ENCODE results near the gene TMEM100. TPM values are rescaled to one million over a fixed set of nuclear protein-coding genes. Genes with fewer than 3 reads are reported as not detected.

Gene TMEM100, protein sequence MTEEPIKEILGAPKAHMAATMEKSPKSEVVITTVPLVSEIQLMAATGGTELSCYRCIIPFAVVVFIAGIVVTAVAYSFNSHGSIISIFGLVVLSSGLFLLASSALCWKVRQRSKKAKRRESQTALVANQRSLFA
- polyA plus RNA-seq (ENCODE audit: insufficient read length in 4 of 4): 10 to 100 TPM; 62.3 to 88.6 (median 72.1) TPM

DNA sequence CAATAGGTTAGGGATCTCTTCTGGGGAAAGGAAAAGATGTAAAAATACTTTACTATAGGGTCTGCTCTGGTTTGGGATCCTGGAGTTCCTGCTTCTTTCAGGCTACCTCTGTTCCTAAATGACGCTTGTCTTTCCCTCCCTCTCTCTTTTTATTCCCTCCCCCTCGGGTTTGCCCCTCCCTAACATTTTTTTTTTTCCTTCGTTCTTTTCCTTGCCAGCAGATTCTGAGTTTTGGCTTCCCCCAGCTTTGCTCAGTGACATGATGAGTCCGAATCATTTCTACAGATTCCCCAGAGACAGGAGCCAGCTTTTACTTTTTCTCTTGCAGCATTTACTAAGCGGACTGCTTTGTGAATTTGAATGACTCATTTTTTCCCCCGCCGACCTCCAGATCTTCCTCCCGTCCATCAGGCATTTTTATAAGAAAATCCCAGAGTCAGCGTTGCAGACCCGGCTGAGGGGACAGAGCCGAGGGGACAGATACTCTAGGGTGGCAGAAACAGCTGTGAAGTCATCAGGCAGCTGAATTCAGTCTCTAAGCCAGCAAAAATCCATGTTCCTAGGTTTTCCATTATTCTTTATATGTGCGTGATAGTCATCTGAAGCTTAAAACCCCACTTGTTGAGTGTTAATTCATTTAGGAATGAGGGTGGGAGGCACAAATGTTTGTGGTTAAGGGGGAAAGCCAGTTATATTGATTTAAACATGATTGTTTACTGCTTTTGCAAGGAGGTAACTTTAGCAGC lies at the start of gene TMEM100:
Gene TMEM100, minus strand, starts transcription at position 123 of the 746 bp plus-strand sequence. CDS start 1,794 bp downstream, outside the sequence.
- DNase-seq (ENCODE audit: low read depth in 4 of 4, low spot score in 3 of 4): no peak

DNA sequence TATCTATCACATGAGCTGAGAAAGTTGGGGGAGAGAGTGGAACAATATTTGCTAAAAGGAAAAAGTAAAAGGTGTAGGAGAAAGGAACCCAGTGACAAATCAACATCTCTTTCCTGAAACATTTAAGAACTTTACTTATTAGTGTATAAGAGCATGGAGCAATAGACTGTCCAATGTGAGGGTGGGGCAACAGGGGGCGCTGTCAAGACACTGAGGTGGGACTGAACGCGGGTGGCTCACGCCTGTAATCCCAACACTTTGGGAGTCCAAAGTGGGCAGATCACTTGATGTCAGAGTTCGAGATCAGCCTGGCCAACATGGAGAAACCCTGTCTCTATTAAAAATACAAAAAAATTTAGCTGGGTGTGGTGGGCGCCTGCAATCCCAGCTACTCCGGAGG lies 49.4 kb upstream of the TMEM100 start:
- no peak for DNase-seq (ENCODE audit: low read depth in 4 of 4, low spot score in 3 of 4)

DNA sequence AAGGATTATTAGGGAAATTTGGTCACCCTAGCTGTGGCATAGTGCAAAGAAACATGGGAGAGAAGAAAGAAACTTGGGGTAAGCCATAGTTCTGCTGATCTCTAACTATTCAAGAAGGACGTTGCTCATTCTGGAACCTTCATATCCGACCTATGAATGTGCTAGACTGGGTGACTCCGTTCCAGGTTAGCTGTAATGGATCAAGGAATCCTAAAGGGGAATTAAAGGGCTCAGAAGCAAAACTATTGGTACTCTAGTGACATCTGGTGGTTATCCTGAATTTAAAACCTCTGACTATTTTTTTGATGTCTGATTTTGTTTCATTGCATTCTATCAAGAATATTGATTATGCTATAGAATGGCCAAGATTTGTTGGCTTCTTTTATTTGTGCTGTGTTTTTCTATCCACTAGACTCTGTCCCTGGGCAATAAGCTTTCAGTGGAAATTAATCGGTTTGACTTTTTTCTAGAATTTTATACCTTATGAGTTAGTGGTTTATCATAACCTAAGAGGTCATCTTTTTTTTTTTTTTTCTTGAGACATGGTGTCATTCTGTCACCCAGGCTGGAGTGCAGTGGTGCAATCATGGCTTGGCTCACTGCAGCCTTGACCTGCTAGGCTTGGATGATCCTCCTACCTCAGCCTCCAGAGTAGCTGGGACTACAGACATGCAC lies 47.7 kb upstream of the TMEM100 start:
- DNase-seq (ENCODE audit: low read depth in 4 of 4, low spot score in 3 of 4): no peak

DNA sequence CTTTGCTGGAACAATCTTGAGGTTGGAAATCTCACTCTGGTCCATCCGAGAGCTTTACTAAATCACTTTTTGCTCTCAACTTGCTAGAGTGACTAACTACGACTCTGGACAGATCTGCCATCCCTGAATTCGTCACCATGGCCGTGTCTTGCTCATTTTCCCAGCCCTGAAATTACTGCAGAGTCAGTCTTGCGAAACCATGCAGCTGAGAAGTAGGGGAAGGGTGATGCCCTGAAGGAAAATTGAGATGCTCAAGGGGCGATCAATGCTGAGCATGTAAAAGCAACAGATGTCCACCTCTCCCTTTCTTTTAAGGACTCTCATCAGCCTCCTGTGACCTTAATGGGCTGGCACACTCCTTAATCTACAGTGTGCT lies 46.9 kb upstream of the TMEM100 start:
- DNase-seq (ENCODE audit: low read depth in 4 of 4, low spot score in 3 of 4): no peak

DNA sequence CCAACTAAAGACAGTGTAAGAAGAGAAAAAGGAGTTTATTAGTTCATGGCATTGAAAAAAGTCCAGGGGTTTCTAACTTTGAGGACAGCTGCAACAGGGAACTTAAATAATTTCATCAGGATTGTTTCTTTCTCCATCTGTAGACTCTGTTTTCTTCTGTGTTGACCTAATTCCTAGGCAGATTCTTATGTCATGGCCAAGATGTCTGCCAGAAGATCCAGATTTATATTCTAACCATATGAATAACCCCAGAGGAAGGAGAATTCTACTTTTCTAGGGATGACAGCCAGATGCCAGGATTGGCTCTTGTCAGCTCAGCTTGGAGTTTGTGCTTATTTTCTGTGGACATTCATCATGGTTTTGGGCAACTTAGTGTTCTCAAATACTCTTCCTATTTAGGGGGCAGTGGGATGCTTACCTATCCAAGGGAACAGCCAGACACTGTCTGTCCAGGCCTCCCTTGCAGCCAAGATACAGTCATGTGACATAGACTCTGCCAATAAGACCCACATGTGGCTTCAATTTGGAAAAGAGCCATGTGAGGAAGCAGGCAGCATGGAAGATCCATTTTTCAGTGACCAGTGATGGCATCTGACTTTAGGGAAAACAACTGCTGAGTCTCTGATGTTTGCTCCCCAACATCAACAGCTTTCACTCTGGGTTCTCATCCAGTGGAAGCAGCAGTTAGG lies 46.4 kb upstream of the TMEM100 start:
- DNase-seq (ENCODE audit: low read depth in 4 of 4, low spot score in 3 of 4): no peak

DNA sequence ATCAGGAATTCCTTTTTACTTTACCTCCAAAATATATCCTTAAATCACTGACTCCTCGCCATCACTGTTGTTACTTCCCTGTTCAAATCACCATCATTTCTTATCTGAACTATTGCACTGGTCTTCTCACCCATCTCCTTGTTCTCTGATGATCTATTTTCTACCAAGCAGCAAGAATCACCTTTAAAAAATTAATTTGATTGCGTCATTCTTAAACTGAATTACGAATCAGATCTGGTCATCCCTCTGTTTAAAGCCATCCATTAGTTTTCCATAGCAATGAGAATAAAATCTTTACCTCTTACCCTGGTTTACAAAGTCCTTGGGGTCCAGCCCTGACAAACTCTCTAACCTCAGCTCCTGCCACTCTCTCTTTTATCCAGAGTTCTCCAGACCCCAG lies 42.8 kb upstream of the TMEM100 start:
- DNase-seq (ENCODE audit: low read depth in 4 of 4, low spot score in 3 of 4): no peak

DNA sequence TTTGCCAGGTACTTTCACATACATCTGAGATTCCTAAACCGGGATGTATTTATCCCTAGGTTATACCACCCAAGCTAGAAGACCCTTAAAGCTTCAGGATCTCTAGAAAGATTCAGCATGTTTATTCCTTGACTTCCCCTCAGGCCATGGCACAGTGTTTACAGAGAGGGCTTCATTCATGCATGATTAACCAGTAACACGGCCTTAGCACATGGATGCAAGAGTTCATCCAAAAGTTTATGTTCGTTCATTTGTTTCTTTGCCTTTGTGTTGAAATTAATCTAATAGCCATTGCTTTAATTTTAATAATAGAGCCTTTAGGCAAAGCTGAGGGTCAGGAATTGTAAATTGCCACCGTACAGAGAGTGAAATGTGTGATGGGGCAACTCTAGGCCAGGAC lies 41.9 kb upstream of the TMEM100 start:
- no peak for DNase-seq (ENCODE audit: low read depth in 4 of 4, low spot score in 3 of 4)

DNA sequence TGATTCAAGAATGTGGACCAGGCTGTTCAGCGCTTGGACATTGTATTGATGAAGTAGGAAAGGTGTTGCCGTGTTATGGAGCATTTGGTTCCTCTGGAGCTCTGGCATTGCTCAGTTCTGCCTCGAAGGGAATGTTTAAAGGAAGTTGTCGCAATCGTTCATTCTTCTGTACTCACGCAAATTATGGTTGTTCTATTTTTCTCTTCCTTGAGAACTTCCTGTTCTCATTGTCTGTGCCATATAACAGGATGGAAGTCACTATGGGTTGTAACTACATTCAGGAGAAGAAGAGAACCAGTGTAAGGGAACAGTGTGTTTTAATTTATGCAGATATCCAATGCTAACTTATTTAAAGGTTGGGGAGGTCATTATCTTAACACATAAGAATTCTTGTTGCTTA lies 41.2 kb upstream of the TMEM100 start:
- no peak for DNase-seq (ENCODE audit: low read depth in 4 of 4, low spot score in 3 of 4)

DNA sequence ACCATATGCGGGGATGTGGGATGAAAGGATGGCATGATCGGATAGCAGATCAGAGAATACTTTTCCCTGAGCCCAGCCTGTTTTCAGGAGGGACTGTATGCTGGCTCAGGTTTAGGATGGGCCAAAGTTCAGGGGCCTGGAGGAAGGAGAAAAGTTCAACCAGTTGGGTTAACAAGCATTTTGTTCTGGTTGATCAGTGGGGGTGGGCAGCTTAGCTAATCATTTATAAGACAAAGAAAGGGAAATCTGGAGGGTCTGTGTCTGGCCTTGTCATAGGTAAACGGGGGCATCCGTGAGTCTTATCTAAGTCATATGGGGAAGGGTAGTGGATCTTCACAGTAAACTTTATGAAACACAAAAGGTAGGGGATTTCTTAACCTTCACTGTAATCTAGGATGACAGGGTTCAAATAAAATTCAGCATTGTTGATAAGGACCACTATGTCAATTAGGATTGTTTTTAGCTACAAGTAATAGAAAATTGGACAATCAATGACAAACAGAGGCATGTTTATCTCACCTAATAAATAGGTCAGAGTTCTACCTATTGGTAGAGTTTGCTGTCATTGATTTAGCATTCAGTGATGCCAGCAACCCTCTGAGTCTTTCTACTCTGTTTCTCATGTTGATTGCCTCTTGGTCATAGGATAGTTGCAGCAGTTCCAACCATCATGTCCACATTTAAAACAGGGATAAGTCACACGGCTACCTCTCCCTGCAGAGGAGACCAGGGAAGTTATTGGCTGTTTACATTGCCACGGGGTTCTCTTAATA lies 39.6 kb upstream of the TMEM100 start:
- DNase-seq (ENCODE audit: low read depth in 4 of 4, low spot score in 3 of 4): no peak

DNA sequence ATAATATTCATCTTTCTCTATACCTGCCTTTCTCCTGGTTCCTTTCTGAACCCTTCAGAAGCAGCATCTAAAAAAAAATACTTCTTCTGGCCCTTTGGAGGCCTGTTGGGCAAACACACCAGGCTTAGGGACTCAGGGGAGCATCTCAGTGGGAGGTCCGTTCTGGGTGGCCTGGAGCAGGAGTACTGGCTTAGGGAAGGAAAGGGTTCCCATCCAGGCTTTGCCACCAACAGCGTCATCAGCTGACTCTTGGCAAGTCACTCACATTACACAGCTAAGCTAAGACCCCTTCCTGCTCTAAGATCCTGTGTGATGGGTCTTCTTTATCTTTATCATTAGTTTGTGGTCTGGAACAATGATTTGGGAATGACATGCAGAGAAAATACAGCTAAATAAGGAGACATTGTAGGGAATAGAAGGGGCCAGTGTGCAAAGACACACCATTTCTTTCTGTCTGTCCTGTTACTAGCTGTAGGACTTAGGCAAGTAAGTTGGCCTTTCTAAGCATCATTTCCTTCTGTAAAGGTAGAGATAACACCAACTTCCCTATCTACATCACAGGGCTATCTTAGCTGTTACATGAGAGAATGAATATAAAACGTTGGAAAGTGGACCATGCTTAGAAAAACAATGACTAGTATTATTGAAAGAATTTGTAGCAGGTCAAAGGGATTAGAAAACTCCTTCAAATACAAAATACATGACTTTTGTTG lies 38.1 kb upstream of the TMEM100 start:
- no peak for DNase-seq (ENCODE audit: low read depth in 4 of 4, low spot score in 3 of 4)

DNA sequence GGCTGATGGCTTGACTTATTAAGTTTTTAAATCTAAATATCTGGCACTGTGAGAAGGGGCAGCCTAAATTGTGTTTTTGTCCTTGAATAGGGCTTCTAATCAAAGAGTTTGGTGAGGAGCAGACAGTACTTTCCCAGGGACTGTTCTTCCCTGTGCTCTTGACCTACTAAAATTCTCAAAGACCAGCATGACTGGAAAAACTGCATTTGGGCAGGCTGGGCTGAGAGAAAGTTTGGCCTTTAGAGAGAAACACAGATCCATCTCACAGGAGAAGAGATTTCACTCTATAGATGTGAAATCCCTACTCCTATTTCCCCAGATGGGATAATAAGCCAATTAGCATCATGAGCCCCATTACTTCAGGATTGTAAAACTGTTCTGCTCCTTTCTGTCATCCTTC lies 35.5 kb upstream of the TMEM100 start:
- no peak for DNase-seq (ENCODE audit: low read depth in 4 of 4, low spot score in 3 of 4)

DNA sequence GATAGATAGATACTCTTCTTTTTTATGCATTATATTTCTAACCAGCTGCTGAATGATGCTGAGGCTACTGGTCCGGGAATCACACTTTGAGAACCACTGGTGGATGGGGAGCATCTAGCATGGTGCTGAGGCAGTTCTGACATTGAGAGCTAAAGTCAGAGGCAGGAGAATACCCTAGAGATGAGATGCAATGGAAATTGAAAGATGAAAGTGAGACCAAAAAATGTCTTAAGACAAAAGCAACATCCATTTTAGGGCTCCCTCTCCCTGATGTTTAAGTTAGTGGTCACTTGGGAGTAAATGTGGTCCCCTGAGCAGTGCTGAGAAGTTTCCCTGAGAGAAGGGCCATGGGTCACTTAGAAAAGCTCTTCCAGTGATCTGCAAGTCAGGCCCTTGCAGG lies 35.0 kb upstream of the TMEM100 start:
- DNase-seq (ENCODE audit: low read depth in 4 of 4, low spot score in 3 of 4): no peak

DNA sequence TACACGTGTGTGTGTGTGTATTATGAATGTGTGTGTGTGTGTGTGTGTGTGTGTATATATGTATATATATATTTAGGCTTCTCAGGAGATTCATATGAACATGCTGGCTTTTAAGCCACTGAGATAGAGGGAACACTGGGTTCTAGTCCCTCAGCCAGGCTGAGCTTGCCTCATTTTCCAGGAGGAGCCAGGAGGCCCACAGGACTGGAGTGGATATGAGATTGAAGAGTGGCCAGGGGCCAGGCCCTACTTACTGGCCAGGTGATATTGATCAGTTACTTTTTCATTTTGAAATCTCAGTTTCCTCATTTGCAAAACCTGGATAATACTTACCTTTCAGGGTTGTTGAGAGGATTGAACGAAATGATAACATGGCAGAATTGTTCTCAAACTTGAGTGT lies 34.0 kb upstream of the TMEM100 start:
- DNase-seq (ENCODE audit: low read depth in 4 of 4, low spot score in 3 of 4): no peak

DNA sequence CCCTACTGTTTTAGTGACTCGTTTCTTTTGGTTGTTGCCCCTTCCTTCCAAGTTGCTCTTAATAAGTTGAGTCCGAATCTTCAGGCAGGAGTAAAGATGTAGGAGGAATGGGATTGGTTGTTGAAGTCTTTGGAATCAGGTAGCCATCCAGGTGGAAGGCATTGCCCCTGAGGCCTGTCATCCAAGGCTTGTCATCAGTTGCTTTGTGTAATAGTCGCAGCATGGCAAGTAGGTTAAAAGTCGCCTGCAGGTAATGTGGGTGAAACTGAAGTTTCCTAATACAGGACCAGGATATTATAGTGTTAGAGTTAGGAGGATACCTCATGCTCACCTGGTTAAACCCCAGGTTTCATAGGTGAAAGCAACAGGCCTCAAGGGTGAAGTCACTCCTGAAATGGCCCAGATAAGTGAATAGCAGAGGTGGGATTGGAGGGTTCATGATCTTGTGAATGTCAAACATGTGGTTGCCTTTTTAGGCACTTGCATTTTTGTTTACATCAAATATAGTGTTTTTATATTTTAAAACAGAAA lies 29.1 kb upstream of the TMEM100 start:
- no peak for DNase-seq (ENCODE audit: low read depth in 4 of 4, low spot score in 3 of 4)

DNA sequence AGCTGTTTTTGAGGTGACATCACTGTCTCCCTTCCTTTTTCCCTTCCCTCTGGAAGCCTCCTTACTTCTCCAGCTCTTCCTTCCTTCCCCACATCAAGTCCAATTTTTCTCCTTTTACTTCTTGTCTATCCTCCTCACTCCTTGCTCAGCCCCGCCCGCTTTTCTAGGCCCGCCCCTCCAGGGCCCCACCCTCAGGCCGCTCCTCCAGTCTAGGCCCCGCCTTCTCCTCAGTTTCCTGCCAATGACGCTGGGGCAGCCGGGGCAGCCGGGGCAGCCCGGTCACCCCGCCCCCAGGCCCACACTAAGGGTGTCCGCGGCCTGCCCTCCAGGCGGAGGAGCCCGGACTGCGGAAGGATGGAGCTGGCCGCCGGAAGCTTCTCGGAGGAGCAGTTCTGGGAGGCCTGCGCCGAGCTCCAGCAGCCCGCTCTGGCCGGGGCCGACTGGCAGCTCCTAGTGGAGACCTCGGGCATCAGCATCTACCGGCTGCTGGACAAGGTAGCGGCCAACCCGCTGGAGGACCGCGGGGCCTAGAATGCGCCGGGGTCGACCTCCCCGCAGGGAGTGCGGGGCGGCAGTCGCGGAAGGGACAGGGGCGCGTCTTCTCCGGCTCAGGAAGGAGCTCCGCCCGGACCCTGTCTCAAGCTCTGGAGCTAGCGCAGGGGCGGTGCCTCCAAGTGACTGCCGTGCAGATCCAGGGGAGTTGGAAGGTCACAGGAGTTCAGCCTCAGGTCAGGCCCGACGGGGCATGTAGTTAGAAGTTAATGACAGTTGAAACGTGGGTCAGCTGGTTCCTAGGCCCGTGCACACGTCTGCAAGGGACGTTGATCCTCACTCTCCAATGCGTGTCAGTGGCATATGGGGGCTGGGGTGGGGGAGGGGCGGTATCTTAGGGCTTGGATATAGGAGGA lies 28.3 kb upstream of the TMEM100 start, which contains the start of gene PCTP:
Gene PCTP, plus strand, starts transcription at position 302 of the 908 bp plus-strand sequence. Its CDS starts 53 bp downstream, at position 355.
- peak; percentile 64 to 75 (median 72) for DNase-seq (ENCODE audit: low read depth in 4 of 4, low spot score in 3 of 4)

DNA sequence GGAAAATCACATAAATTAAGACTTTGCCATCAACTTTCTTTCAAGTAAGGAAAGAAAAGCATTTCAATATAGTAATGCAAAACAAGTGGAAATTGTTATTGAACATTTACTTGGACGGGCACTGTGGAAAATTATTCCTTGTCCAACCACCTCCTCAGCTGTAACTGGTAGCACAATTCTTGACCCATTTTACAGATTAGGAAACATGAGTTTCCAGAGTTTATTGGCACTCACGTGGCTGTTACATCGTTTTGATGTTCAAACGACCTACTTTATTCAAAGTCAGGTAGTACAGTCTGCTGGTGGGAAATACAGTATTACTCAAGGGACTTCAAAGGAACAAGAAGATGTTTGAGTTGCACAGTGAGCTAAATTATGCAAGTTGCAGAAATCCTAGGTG lies 27.3 kb upstream of the TMEM100 start:
- no peak for DNase-seq (ENCODE audit: low read depth in 4 of 4, low spot score in 3 of 4)

DNA sequence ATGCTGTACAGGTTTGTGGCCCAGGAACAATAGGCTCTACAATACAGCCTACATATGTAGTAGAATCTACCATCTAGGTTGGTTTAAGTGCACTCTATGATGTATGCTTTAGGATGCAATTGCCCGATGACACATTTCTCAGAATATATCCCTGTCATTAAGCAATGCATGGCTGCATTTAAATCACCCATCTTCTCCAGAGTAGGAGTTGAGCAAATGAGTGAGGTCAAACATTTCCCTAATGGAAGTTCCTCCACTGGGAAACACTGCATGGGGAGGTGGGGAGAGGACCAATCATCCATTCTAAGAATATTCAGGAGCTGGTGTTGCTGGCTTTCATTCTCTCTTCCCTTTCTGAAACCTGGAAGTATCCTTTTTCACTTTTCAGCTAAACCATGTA lies 26.2 kb upstream of the TMEM100 start:
- DNase-seq (ENCODE audit: low read depth in 4 of 4, low spot score in 3 of 4): no peak

DNA sequence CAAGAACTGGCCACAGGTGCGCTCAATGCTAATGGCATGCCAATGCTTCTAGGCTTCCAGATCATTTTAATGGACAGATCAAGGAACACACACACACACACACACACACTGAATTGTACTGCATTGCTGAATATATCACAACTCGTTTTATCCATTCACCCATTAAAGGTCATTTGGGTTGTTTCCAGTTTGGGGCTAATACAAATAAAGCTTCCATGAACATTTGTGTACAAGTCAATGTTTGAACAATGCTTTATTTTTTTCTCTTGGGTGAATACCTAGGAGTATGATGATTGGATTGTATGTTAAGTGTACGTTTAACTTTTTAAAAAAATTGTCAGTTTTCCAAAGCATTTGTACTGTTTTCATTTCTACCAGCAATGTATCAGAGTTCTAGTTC lies 24.5 kb upstream of the TMEM100 start:
- no peak for DNase-seq (ENCODE audit: low read depth in 4 of 4, low spot score in 3 of 4)

DNA sequence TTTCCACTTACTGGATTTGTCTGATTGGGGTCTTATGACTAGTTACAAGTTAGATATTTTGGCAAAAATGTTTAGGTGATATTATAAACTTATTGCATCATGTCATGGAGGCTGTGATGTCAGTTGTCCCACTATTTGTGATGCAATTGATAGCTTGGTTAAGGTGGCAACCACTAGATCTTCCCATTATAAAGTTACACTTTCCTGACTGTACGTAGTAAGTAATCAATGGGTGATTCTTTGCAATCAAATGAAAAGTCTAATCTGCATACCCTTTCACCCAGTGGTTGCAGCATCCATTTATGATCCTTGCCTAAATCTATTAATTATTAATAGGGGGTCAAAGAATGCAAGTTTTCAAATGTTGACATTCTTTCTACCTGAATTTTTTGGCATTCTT lies 23.8 kb upstream of the TMEM100 start:
- DNase-seq (ENCODE audit: low read depth in 4 of 4, low spot score in 3 of 4): no peak

Data from left renal pelvis (tissue), 4 donors.